ENCODE measurements around the gene PTGIS. TPM values are rescaled to one million over a fixed set of nuclear protein-coding genes. Genes with fewer than 3 reads are reported as not detected.

Gene PTGIS
- total RNA-seq, 1 donor from 2014 or later, result 101 TPM

- no peak for DNase-seq (ENCODE audit: low spot score)
These were observed 71.2 kb downstream of the PTGIS start for GRCh38 chr20:49496553-49497397.

DNA sequence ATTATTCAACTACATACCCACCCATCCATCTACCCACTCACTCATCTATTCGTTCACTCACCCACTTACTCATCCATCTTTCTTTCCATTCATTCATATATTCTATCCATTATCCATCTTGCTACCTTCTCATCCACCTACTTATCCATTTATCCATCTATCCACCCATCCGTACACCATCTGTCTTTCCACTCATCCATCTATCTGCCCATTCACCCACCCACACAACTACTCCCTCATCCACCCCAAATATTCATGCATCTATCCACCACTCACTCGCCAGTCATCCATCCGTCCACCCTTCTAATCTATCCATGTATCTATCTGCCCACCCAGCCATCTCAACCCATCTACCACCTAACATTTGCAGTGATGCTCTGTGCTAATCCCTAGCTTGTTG, 71.9 kb downstream of the PTGIS start:
- DNase-seq (ENCODE audit: low spot score), result no peak

DNA sequence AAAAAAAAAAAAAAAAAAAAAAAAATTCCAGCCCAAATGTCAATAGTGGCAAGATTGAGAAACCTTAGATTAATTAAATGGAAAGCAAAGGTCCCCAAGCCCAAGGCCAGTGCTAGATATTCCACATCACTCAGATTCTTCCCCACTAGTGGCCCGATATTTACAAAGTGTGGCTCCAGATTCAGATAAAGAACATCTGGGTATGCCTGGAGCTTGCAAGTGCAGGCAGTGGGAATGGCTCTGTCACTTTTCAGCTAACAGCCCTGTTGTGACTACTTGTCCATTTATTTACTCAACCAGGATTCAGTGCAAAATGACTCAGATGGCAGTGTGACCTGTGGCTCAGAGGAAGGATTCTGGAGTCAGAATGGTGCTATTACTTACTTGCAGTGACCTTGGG, 77.2 kb downstream of the PTGIS start:
- no peak for DNase-seq (ENCODE audit: low spot score)

- DNase-seq (ENCODE audit: low spot score), result no peak
These were observed 78.2 kb downstream of the PTGIS start for GRCh38 chr20:49489688-49490087.

- no peak for DNase-seq (ENCODE audit: low spot score)
These were observed 81.9 kb downstream of the PTGIS start for GRCh38 chr20:49486064-49486463.

DNA sequence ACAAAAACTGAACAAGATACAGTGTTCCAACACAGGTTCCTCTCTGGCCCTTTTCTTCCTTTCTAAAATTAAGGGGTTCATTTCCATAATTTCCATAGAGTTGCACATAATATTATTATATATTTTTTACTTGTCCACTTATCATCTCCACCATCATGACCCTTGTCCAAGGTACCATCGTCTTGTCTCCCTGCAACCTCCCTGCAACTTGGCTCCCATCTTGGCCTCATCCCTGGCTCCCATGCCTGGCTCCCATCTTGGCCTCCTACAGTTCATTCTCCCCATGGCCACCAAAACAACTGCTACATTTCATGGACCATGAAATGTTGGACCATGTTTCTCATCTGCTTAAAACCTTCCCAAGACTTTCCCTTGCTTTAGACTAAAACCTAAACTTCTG, 82.4 kb downstream of the PTGIS start:
- DNase-seq (ENCODE audit: low spot score), result no peak

DNA sequence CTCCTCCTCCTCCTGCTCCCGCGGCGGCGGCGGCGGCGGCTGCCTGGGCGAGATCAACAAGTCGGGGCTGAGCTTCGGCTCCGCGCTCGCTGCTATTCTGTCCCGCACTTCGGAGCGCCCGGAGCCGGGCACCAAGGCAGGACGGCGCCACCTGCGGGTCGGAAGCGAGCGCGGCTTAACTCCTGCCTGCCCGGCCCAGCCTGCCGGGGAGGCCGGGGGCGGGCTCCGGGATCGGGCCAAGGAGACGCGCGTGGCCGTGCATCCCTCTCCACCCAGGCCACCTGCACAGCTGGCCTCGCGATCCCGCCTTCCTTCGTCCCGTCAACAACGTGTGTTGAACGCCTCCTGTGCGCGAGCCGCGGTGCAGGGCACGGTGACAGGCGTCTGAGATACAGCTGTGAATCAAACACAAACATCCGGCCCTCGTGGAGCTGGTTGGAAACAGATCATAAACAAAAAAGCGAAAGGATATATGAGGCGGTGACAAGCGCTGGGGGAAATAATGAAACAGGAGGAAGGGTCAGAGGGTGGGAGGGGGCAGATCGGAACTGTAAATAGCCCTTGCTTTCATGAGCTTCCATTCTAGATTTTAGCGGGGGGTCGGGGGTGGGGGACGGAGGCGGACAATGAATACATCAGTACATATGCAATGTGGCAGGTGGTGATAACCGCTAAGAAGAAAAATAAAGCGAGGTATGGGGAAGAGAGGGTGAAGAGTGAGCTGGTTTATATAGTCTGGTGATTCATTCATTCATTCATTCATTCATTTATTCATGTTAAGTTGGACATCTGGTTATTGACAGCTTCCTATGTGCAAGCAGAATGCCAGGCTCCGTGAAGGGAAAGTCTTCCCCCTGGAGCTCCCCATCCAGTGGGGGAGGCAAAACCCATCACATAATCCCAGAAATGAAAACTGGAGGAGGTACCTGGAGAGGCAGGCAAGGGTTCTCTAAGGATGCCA, 83.5 kb downstream of the PTGIS start:
- peak; percentile 72 for DNase-seq (ENCODE audit: low spot score)

DNA sequence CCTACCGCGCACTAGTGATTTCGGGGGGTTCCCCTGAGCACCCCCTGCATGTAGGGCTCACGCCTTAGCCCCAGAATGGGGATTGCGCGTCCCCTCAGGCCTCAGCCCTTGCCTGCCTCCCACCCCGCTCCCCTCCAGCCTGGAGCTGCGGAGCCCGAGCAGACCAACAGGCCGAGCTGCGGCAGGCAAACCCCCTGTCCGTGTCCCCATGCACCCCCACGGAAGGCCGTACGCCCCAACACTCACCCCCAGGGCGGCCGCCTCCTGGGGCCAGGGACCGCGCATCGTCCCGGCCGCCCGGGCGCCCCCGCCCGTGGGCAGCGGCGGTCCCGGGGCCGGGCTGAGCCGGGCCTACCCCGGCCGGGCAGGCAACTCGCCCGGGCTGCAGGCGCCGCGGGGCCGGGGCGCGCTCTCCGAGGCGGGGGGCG, 84.2 kb downstream of the PTGIS start:
- DNase-seq (ENCODE audit: low spot score), result no peak

DNA sequence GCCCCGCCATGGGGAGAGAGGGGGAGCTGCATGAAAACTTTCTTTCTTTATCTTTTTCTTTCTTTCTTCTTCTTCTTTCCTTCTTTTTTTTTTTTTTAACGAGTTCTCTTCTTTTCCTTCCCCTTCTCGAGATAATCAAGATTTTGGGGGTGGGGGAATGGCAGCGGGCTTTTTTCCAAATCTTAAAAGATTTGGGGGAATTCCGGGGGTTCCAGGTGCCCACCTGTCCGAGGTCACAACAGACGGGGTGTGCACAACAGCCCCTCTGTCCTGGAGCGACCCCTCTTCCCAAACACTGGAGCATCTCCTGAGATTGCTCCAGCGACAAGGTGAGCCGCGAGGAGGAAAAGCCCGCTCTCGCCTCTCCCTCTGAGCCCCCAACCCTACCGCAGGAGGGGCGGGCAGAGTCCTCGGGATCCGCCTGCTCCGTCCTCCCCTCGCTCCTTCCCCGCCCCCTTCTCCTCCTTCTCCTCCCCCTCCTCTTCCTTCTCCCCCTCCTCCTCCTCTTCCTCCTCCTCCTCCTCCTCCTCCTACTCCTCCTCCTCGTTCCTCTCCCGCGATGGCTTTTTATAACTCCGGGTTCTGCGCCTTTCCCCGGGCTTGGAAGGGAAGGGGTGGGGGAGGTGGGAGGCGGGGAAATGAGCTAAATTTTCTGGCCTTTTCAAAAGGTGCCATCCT, 84.8 kb downstream of the PTGIS start:
- DNase-seq (ENCODE audit: low spot score), result no peak

- peak; percentile 46 for DNase-seq (ENCODE audit: low spot score)
These were observed 85.3 kb downstream of the PTGIS start, which contains the start of gene KCNB1 for GRCh38 chr20:49482621-49483017. Gene KCNB1, minus strand, starts transcription at chr20:49482668. Its CDS starts 188 bp downstream, at chr20:49482480.

- no peak for DNase-seq (ENCODE audit: low spot score)
These were observed 85.8 kb downstream of the PTGIS start for GRCh38 chr20:49482173-49482572.

DNA sequence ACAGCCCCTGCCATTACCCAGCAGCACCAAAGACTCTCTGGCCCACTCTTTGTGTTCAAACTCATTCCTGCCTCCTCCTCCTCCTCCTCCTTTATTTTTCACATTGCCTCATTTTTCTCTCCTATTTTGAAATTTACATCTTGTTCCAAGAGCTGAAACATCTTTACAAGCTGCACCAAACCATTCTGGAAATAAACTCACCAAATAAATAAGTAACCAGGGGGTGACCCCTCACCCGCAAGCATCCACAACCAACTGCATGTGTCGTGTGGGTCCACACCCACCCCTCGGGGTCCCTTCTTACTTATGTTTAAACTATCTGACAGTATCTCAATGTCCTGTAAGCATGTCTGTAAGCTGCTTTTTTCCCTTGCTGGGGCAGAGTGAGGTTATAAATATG, 86.8 kb downstream of the PTGIS start:
- DNase-seq (ENCODE audit: low spot score), result no peak

DNA sequence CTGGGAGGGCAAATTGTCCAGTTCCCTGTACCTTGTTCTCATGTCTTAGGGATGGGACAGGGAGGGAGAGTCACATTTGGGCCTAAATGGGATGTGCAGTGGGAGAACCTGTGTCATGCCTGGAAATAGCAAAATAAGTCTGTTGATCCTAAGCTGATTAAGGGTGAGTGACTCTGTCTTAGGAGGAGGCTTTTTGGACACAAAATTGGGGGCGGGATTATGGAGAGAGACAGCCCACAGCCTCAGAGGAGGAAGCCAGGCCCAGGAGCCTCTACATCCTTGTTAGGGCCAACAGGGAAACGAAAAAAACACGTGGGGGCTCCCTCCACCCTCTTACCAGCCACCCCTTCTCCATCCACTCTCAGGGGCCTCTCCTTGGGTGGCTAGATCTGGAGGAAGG, 87.7 kb downstream of the PTGIS start:
- no peak for DNase-seq (ENCODE audit: low spot score)

GRCh38 chr20:49479785-49480184, 88.2 kb downstream of the PTGIS start:
- no peak for DNase-seq (ENCODE audit: low spot score)

DNA sequence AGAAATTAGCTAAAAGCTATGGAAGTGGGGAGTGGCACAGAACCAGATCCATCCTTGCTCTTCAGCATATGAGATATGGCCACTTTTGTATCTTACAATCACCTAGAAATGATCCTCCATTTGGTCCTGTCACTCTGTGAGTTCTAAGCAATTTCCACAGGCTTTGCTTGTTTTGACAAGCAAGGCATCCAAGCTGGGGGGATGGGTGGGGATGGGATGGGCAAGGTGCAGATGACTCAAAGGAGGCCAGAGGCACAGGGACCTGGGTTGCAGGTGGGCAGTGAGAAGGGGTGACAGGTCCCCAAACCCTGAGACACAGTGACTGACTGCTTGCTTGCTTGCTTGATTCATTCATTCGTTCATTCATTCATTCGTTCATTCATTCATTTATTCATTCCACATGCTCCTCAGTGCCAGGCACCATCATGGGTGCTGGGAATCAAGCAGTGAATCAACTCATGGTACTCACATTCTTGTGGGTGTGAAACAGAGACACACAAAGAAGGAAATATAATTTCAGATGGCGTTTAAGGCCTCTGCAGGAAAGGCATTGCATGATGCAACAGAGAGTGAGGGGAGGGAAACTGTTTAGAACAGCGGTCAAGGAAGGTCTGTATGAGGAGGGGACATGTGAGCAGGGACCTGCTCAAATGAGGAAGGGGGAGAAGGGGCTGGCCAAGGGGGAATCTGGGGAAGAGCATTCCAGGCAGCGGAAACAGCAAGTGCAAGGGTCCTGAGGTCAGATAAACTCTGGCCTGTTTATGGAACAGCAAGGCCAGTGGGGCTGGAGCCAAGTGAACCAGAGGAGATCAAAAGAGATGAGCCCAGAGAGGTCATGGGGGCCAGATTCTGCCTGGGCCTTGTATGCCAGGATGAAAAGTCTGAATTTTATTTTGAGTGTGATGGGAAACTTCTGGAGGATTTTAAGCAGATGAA, 88.9 kb downstream of the PTGIS start:
- no peak for DNase-seq (ENCODE audit: low spot score)

- no peak for DNase-seq (ENCODE audit: low spot score)
These were observed 89.7 kb downstream of the PTGIS start for GRCh38 chr20:49478266-49478665.

DNA sequence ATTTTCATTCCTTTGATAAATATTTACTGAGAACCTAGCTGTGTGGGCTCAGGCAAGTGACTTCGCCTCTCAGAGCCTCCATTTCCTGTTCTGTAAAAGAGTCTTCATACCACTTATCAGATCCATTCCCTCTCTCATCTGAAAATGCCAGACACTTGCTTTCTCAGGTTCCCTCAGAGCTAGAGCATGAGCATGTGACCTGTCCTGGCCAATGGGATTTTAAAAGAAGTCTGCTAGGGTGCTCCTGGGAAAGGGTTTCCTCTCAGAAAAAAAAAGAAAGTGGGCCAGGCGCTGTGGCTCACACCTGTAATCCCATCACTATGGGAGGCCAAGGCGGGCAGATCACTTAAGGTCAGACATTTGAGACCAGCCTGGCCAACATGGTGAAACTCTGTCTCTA, 90.7 kb downstream of the PTGIS start:
- DNase-seq (ENCODE audit: low spot score), result no peak

DNA sequence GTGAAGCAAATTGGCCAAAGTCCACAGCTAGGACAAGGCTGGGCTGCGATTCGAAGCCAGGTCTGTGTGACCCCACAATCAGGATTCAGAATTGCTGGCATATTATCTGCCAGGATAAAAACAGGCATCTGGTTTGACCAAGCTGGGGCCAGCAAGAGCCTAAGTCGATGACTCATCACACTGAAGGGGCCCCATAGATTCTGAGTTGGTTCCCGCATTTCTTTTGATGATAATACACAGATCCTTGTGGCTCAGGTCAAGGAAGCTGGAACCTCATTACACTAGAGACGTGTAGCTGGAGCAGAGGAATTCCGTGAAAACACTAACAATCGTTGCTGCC, 92.0 kb downstream of the PTGIS start:
- DNase-seq (ENCODE audit: low spot score), result no peak

GRCh38 chr20:49475292-49476015, 92.5 kb downstream of the PTGIS start:
- no peak for DNase-seq (ENCODE audit: low spot score)

GRCh38 chr20:49471397-49471796, 96.5 kb downstream of the PTGIS start:
- no peak for DNase-seq (ENCODE audit: low spot score)

All from mucosa of gallbladder (tissue), 1 donor.